ENCODE measurements around the gene PRDM15.

PRDM15 gene

GRCh38 chr21:41804381-41804780, 74.8 kb downstream of the PRDM15 start:
- in situ Hi-C loops (cut with MboI; ENCODE audit: low sequenced_read_pairs, unreplicated experiment): loop anchor here (10.0 kb wide), 1 partner anchor 310 kb away; no protein-coding TSS in a partner anchor
- TF ChIP-seq CTCF (IDR thresholded peaks at IDR 0.05; ENCODE audit: borderline replicate concordance, control extremely low read depth, extremely low read depth, insufficient read depth, missing control alignments): no peak
- DNase-seq (ENCODE audit: low spot score): no peak

GRCh38 chr21:41803316-41803715, 75.8 kb downstream of the PRDM15 start:
- TF ChIP-seq CTCF (IDR thresholded peaks at IDR 0.05; ENCODE audit: borderline replicate concordance, control extremely low read depth, extremely low read depth, insufficient read depth, missing control alignments): no peak
- in situ Hi-C loops (cut with MboI; ENCODE audit: low sequenced_read_pairs, unreplicated experiment): loop anchor here (10.0 kb wide), 1 partner anchor 311 kb away; no protein-coding TSS in a partner anchor
- DNase-seq (ENCODE audit: low spot score): no peak

GRCh38 chr21:41802684-41803083, 76.5 kb downstream of the PRDM15 start:
- in situ Hi-C loops (cut with MboI; ENCODE audit: low sequenced_read_pairs, unreplicated experiment): loop anchor here (10.0 kb wide), 1 partner anchor 312 kb away; no protein-coding TSS in a partner anchor
- no peak for DNase-seq (ENCODE audit: low spot score)
- TF ChIP-seq CTCF (IDR thresholded peaks at IDR 0.05; ENCODE audit: borderline replicate concordance, control extremely low read depth, extremely low read depth, insufficient read depth, missing control alignments): no peak

GRCh38 chr21:41802198-41802584, 77.0 kb downstream of the PRDM15 start:
- no peak for TF ChIP-seq CTCF (IDR thresholded peaks at IDR 0.05; ENCODE audit: borderline replicate concordance, control extremely low read depth, extremely low read depth, insufficient read depth, missing control alignments)
- DNase-seq (ENCODE audit: low spot score): no peak
- in situ Hi-C loops (cut with MboI; ENCODE audit: low sequenced_read_pairs, unreplicated experiment): loop anchor here (10.0 kb wide), 1 partner anchor 313 kb away; no protein-coding TSS in a partner anchor

GRCh38 chr21:41801321-41802197, 77.6 kb downstream of the PRDM15 start:
- DNase-seq (ENCODE audit: low spot score): no peak
- in situ Hi-C loops (cut with MboI; ENCODE audit: low sequenced_read_pairs, unreplicated experiment): loop anchor here (10.0 kb wide), 1 partner anchor 313 kb away; no protein-coding TSS in a partner anchor
- TF ChIP-seq CTCF (IDR thresholded peaks at IDR 0.05; ENCODE audit: borderline replicate concordance, control extremely low read depth, extremely low read depth, insufficient read depth, missing control alignments): no peak

GRCh38 chr21:41800425-41801320, 78.5 kb downstream of the PRDM15 start:
- DNase-seq (ENCODE audit: low spot score): no peak
- TF ChIP-seq CTCF (IDR thresholded peaks at IDR 0.05; ENCODE audit: borderline replicate concordance, control extremely low read depth, extremely low read depth, insufficient read depth, missing control alignments): no peak
- in situ Hi-C loops (cut with MboI; ENCODE audit: low sequenced_read_pairs, unreplicated experiment): loop anchor here (10.0 kb wide), 1 partner anchor 314 kb away; no protein-coding TSS in a partner anchor

All from GM13976 (cell line).